Body of pancreas (tissue), 4 donors: ENCODE results near the gene ATXN7L1.

Experiments
- POLR2A ChIP-seq, 3 donors: fragments of 450-650 bp; IDR thresholded peaks; one replicate each; pipeline ENCODE4 v1.6.1; 2016; ENCODE audit warnings: antibody characterized with exemption in 3 of 3, mild to moderate bottlenecking in 2 of 3
- TF ChIP-seq, protein P1 (sequence below), 7 experiments: fragments of 450-650 bp in 4 of 7; fragments of 200-600 bp in 3 of 7; sonication (generic) in 3 of 7; IDR thresholded peaks; one replicate each; pipeline ENCODE4 v1.5.1; 2016 to 2019; ENCODE audit warnings: antibody characterized with exemption in 7 of 7

DNA sequence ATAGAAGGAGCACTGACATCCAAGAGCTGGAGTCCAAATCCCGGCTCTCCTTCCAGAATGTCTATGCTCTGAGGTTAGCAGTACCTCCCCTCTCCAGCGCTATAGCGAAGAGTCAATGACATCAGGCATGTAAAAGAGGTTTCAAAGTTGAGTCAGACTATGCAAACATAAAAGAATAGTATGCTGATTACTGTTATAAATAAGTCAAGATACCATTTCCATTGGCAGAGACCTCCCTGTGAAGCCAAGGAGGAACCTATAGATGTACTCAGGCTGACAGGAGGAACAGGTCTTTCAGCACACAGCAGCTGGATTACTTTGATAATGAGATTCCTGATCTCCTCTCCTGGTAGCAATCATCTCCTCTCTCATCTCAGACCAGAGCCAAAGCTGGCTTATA lies 191.2 kb downstream of the ATXN7L1 start:
- TF ChIP-seq, protein P1, sequence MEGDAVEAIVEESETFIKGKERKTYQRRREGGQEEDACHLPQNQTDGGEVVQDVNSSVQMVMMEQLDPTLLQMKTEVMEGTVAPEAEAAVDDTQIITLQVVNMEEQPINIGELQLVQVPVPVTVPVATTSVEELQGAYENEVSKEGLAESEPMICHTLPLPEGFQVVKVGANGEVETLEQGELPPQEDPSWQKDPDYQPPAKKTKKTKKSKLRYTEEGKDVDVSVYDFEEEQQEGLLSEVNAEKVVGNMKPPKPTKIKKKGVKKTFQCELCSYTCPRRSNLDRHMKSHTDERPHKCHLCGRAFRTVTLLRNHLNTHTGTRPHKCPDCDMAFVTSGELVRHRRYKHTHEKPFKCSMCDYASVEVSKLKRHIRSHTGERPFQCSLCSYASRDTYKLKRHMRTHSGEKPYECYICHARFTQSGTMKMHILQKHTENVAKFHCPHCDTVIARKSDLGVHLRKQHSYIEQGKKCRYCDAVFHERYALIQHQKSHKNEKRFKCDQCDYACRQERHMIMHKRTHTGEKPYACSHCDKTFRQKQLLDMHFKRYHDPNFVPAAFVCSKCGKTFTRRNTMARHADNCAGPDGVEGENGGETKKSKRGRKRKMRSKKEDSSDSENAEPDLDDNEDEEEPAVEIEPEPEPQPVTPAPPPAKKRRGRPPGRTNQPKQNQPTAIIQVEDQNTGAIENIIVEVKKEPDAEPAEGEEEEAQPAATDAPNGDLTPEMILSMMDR (IDR thresholded peaks at IDR 0.05): no peak
- TF ChIP-seq POLR2A (IDR thresholded peaks at IDR 0.05): no peak
